Stimulated activated CD8-positive, alpha-beta memory T cell treated with anti-CD3 and anti-CD28 coated beads, Interleukin-12 subunit alpha, Interleukin-12 subunit beta, amount 100 ng/mL, for 1 hour (primary cell): ENCODE results near the gene PLA2G2A.
"Not testable (repeated sequence)": the region's sequence is repeated elsewhere in the genome, so short reads cannot be mapped to it uniquely, and the experiment has no call there.

Experiments
- DNase-seq: peaks from one replicate; pipeline ENCODE4 v3.0.0-alpha.2; 2020; ENCODE audit warnings: low read depth

Gene PLA2G2A, protein sequence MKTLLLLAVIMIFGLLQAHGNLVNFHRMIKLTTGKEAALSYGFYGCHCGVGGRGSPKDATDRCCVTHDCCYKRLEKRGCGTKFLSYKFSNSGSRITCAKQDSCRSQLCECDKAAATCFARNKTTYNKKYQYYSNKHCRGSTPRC

DNA sequence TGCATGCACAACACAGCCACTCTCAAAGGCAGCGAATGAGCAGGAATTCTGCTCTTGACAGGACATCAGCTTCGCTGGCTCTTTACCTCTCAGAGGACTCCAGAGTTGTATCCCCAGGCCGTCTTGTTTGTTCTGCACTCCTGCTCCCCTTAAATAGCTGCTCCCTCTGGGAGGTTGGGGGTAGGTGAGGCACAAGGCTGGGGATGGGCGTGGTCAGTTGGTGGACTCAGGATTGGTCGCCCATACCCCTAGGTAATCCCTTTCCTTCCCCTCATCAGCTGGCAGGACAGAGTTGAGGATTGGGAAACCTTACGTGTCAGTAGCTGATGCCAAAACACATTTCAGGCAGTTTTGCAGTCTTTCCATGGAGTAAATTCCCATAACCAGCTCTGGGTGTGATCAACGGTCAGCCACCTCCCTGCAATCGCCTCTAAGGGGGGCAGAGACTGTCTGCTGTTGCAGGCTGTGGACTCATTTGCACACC lies at the start of gene PLA2G2A:
Gene PLA2G2A, minus strand, starts transcription at position 125 of the 484 bp plus-strand sequence. CDS start 845 bp downstream, outside the sequence.
- no peak for DNase-seq

DNA sequence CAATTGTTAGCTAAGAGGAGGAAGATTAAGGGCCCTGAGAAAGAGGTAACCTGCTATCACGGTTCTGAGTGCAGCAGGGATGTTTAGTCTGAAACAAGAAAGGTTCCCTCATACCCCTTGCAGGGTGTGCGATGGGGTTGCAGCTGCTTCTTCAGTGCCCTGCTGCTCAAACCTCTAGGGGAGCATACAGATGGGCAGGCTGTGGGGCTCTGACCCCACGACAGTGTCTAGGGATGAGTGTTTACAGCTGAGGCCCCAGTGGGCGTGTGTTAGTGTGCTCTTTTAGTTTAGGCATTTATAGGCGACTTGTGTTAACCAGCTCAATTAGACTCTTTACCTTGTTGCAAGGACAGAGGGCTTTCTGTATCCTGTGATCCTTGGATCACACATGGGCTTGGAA lies 49.3 kb upstream of the PLA2G2A start:
- DNase-seq, result no peak

DNA sequence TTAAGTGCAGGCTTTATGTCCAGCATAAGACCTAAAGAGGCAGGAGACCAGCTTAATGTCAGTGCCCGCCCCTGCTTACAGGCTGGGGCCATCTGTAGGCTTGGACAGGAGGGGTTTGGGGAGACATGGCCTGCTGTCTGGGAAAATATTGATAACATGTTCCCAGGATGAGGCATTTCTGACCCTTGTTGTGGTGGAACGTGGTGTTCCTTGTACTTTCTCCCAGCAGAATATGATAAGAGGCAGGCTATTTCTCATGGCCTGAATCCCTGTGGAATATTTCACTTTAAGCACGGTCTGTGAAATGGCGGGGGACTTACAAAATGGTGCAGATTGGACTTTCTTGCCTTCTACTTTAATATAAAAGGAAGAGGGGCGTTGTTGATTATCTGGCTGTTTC lies 48.7 kb upstream of the PLA2G2A start:
- DNase-seq, result no peak

DNA sequence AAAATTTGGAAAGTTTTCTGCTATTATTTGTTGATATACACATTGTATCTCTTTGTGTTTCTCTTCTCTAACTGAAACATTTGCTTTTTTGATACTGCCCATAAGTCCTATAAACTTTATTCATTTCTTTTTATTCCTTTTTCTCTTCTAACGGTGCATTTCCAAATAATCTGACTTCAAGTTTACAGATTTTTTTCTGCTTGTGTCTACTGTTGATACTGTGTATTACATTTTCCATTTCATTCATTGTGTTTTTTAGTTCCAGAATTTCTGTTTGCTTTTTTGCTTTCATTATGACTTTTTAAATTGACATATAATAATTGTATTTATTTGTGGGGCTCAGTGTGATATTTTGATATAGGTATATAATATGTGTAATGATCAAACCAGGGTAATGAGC lies 38.3 kb upstream of the PLA2G2A start:
- no peak for DNase-seq

DNA sequence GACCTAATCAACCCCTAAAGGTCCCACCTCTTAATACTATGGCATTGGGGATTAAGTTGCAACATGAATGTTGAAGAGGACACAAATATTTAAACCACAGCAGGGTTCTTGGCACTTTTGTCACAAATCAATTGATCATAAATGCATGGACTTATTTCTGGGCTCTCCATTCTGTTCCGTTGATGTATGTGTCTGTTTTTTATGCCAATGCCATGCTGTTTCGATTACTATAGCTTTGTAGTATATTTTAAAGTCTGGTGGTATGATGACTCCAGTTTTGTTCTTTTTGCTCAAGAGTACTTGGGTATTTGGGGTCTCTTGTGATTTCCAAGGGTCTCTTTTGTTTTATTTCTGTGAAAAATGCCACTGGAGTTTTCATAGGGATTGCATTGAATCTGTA lies 34.7 kb upstream of the PLA2G2A start:
- no peak for DNase-seq

DNA sequence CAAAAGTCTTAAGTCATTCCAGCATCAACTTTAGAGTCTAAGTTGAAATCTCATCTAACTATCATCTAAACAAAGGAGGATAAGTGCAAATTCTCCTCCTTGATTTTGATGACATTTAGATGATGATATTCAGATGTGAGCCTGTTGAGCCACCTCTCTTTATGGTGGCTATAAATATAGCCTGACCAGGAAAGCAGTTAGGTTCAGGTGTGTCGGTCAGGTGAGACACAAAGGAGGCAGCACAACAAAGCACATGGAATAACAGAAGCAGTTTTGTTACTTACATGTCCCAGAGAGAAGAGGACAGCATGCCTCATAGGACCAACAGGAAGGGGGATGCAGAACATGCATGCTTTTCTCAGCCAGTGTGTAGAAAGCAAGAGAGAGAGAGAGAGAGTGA lies 30.6 kb upstream of the PLA2G2A start:
- no peak for DNase-seq

DNA sequence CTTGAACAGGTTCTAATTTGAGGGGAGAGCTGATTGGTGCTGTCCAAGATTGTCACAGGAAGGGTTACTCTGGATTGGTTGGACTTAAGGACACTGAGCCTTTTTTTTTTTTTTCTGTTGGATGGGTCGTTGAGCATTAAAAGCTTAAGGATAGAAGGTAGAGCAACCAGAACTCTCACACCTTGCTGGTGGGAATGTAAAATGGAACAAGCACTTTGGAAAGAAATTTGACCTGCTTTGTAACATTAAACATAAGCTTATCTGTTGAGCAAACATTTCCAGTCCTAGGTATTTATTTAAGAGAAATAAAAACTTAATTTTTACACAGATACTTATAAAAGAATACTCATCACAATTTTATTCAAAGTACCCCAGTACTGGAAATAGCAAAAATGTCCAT lies 29.8 kb upstream of the PLA2G2A start:
- DNase-seq, result no peak

GRCh38 chr1:20008391-20008841 lies 29.0 kb upstream of the PLA2G2A start:
- DNase-seq, result no peak

DNA sequence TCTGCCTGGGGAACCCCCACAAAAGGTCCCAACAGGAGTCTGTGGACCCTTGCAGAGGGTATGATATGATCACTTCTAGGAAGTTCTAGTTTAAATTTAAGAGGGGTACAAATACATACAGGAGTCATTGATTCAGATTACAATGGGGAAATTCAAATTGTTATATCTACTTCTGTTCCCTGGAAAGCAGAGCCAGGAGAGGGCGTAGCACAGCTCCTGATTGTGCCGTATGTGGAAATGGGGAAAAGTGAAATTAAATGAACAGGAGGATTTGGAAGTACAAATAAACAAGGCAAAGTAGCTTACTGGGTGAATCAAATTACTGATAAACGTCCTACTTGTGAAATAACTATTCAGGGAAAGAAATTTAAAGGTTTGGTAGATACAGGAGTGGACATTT lies 19.4 kb upstream of the PLA2G2A start:
- DNase-seq, result not testable (repeated sequence)

- no peak for DNase-seq
These were observed 11.3 kb upstream of the PLA2G2A start for GRCh38 chr1:19990689-19991088.

DNA sequence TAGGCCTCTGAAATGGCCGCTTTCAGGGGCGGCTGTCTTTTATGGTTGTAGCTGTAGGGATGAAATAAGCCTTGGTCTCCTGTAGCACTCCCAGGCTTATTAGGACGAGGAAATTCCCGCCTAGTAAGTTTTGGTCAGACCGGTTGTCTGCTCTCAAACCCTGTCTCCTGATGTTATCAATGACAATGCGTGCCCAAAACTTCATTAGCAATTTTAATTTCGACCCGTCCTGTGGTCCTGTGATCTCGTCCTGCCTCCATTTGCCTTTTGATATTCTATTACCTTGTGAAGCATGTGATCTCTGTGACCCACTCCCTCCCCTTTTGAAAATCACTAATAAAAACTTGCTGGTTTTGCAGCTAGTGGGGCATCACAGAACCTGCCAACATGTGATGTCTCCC lies 10.8 kb upstream of the PLA2G2A start:
- not testable (repeated sequence) for DNase-seq

GRCh38 chr1:19988267-19989006 lies 9.0 kb upstream of the PLA2G2A start:
- no peak for DNase-seq

DNA sequence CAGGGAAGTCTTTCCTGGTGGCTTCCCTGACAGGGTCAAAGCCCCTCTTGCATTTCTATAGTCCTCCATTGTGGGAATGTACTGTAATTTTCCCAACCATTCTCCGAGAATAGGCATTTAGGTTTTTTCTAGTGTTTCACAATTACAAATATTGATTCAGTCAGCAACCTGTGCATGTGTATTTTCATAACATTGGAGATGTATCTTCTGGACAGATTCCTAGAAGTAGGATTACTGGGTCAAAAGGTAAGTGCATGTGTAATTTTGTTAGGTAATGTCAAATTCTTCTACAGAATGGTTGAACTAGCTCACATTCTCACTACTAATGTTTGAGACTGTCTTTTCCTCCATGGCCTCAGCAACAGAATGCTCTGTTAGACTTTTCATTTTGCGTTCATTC lies 8.3 kb upstream of the PLA2G2A start:
- no peak for DNase-seq

- not testable (repeated sequence) for DNase-seq
These were observed 5.1 kb upstream of the PLA2G2A start for GRCh38 chr1:19984409-19985016.

DNA sequence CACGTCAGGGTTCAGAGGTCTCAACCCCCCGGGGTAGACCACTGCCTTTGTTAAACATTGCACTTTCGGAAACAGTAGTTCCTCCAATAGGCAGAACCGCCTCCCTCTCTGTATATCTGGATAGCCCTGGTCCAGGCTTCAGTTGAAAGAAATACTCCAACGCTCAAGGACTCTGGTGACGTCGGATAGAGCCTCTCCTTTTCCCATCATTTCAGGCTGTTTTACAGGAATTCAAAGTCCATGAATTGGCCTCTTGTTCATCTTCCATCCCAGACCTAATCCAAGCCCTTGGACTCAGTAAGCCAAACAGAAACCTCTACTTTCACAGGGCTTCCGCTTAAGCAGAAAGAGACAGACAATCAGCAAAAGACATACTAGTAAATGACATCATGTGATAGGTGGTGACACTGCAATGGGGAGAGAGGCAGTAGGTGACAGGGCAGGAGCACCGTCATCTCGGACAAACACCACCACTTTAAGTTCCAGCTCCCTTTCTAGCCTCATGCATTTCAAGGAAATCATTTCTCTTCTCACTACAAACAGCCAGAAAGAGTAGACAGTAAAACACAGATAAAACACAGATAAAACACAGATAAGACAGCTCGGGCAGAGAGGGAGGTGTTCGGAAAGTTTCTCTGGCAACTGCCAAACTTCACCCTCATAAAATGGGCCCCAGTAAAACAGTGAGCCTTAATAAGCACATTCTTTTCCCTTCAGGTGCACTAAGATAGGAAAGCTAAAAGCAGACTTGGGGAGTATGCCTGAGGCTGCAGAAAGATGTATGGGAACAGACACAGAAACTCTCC lies 2.3 kb upstream of the PLA2G2A start:
- no peak for DNase-seq

DNA sequence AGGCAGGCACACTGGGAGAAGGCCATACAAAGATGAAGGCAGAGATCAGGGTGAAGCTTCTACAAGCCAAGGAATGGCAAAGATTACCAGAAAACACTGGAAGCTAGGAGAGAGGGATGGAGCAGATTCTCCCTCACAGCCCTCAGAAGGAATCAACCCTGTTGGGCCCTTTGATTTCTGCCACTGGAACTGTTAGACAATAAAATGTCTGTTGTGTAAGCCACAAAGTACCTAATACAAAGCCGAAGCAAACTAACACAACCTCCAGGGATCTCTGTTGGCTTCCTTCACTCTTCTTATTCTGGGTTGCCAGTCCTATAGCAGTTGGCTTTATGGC lies 1.7 kb upstream of the PLA2G2A start:
- no peak for DNase-seq

- DNase-seq, result no peak
These were observed 896 bp upstream of the PLA2G2A start for GRCh38 chr1:19980314-19980713.

GRCh38 chr1:19978143-19978542 lies 1.3 kb downstream of the PLA2G2A start:
- DNase-seq, result no peak

- DNase-seq, result no peak
These were observed 3.0 kb downstream of the PLA2G2A start for GRCh38 chr1:19976317-19977003.

GRCh38 chr1:19975423-19976193 lies 3.8 kb downstream of the PLA2G2A start:
- no peak for DNase-seq

- DNase-seq, result no peak
These were observed 4.5 kb downstream of the PLA2G2A start for GRCh38 chr1:19974822-19975416.
